Esophagus squamous epithelium (tissue), 4 donors: ENCODE measurements around the gene TMEM72.

Experiments used
- CTCF ChIP-seq, 6 experiments: fragments of 450-650 bp in 4 of 6; fragments of 200-600 bp in 2 of 6; sonication (generic) in 2 of 6; IDR thresholded peaks; one replicate each; pipeline ENCODE4 v1.5.1; 2016 to 2019; ENCODE audit warnings: antibody characterized with exemption in 6 of 6, mild to moderate bottlenecking in 4 of 6, moderate library complexity in 4 of 6
- POLR2A ChIP-seq, 4 donors: fragments of 450-650 bp; IDR thresholded peaks; one replicate each; pipeline ENCODE4 v1.6.1; 2017; ENCODE audit warnings: antibody characterized with exemption in 4 of 4, mild to moderate bottlenecking in 4 of 4, moderate library complexity in 3 of 4

GRCh38 chr10:44979281-44980191 is 68.4 kb downstream of the TMEM72 start:
- TF ChIP-seq CTCF (IDR thresholded peaks at IDR 0.05) (no peak), POLR2A (IDR thresholded peaks at IDR 0.05) (no peak)
